OCI-LY3 (cell line): ENCODE measurements around the gene CERCAM.

Experiments used
- H2AFZ ChIP-seq: fragments of 200-600, 300-600 bp; shearing (Covaris generic); 2 replicates; pipeline ENCODE4 v1.6.0; 2014; ENCODE audit warnings: antibody characterized with exemption, low read depth, low read length
- H3K27ac ChIP-seq: fragments of 200-600, 300-600 bp; sonication (generic); 2 replicates; pipeline ENCODE4 v1.5.1; 2014; ENCODE audit warnings: mild to moderate bottlenecking, low read length, moderate library complexity, mixed read lengths
- H3K27me3 ChIP-seq: fragments of 200-600, 300-600 bp; sonication (generic); 2 replicates; pipeline ENCODE4 v1.6.1; 2014; ENCODE audit warnings: low read depth, low read length, mixed read lengths
- H3K36me3 ChIP-seq: fragments of 200-600, 300-600 bp; sonication (generic); replicated peaks from 2 replicates; pipeline ENCODE3; 2014; ENCODE audit warnings: low read depth, low read length, mixed read lengths
- H3K4me1 ChIP-seq: fragments of 300-600, 200-600 bp; sonication (generic); 2 replicates; pipeline ENCODE4 v1.6.1; 2014; ENCODE audit warnings: low read length, mixed read lengths
- H3K4me2 ChIP-seq: fragments of 200-600, 300-600 bp; sonication (generic); 2 replicates; pipeline ENCODE4 v1.6.1; 2014; ENCODE audit warnings: low read length, mixed read lengths
- H3K4me3 ChIP-seq: fragments of 300-600, 200-600 bp; sonication (generic); 2 replicates; pipeline ENCODE4 v1.5.1; 2014; ENCODE audit warnings: antibody characterized with exemption, mild to moderate bottlenecking, low read length, moderate library complexity
- H3K79me2 ChIP-seq: fragments of 300-600, 200-600 bp; shearing (Covaris generic); 2 replicates; pipeline ENCODE4 v1.6.1; 2014; ENCODE audit warnings: mild to moderate bottlenecking, low read length, mixed read lengths
- H3K9ac ChIP-seq: fragments of 300-600, 200-600 bp; shearing (Covaris generic); 2 replicates; pipeline ENCODE4 v1.6.0; 2014; ENCODE audit warnings: mild to moderate bottlenecking, low read length, moderate library complexity
- H3K9me3 ChIP-seq: fragments of 200-600, 300-600 bp; shearing (Covaris generic); 2 replicates; pipeline ENCODE4 v1.6.1; 2014; ENCODE audit warnings: low read length, mixed read lengths; ENCODE audit not compliant: insufficient read depth
- H4K20me1 ChIP-seq: fragments of 200-600, 300-600 bp; sonication (generic); 2 replicates; pipeline ENCODE4 v1.6.1; 2016; ENCODE audit warnings: low read length, mixed read lengths; ENCODE audit not compliant: insufficient read depth
- CTCF ChIP-seq: fragments of 200-600, 300-600 bp; sonication (generic); IDR thresholded peaks from 2 replicates; pipeline ENCODE4 v1.5.1; 2014; ENCODE audit warnings: antibody characterized with exemption, low read length, low read depth
- EZH2phosphoT487 ChIP-seq: fragments of 200-600 bp; shearing (Covaris generic); IDR thresholded peaks from 2 replicates; pipeline ENCODE4 v1.6.1; 2018; ENCODE audit warnings: antibody characterized with exemption, mixed run types, low read depth

CERCAM gene

GRCh38 chr9:128390813-128391711 is 29.6 kb upstream of the CERCAM start:
- Histone ChIP-seq H3K79me2 (no peaks in the 10 kb centered on the region), H3K36me3 (peaks cover 14% of the 10 kb centered on the region), H3K4me1 (no peaks in the 10 kb centered on the region), H4K20me1 (no peaks in the 10 kb centered on the region), H3K9me3 (no peaks in the 10 kb centered on the region), H3K27ac (no peak overlapping the region), H3K4me3 (no peak overlapping the region), H2AFZ (no peak overlapping the region), H3K4me2 (no peak overlapping the region), H3K27me3 (no peaks in the 10 kb centered on the region), H3K9ac (no peak overlapping the region)
- TF ChIP-seq CTCF (no peak), EZH2phosphoT487 (no peak)

GRCh38 chr9:128391956-128392301 is 28.7 kb upstream of the CERCAM start:
- peaks cover 14% of the 10 kb centered on the region for H3K36me3 ChIP-seq
- H4K20me1 ChIP-seq, result no peaks in the 10 kb centered on the region
- no peak overlapping the region for H2AFZ ChIP-seq
- no peak for TF ChIP-seq CTCF
- no peak for TF ChIP-seq EZH2phosphoT487
- no peaks in the 10 kb centered on the region for H3K4me1 ChIP-seq
- H3K9me3 ChIP-seq, result no peaks in the 10 kb centered on the region
- H3K4me2 ChIP-seq, result no peak overlapping the region
- no peak overlapping the region for H3K4me3 ChIP-seq
- no peaks in the 10 kb centered on the region for H3K79me2 ChIP-seq
- H3K27ac ChIP-seq, result no peak overlapping the region
- no peak overlapping the region for H3K9ac ChIP-seq
- no peaks in the 10 kb centered on the region for H3K27me3 ChIP-seq

GRCh38 chr9:128392302-128393144 is 28.1 kb upstream of the CERCAM start:
- Histone ChIP-seq H3K36me3 (peaks cover 14% of the 10 kb centered on the region), H3K9me3 (no peaks in the 10 kb centered on the region), H3K27me3 (no peaks in the 10 kb centered on the region), H3K79me2 (no peaks in the 10 kb centered on the region), H4K20me1 (no peaks in the 10 kb centered on the region), H3K4me2 (no peak overlapping the region), H3K9ac (no peak overlapping the region), H3K27ac (no peak overlapping the region), H3K4me1 (no peaks in the 10 kb centered on the region), H3K4me3 (no peak overlapping the region), H2AFZ (no peak overlapping the region)
- no peak for TF ChIP-seq EZH2phosphoT487
- no peak for TF ChIP-seq CTCF

GRCh38 chr9:128393145-128393775 is 27.4 kb upstream of the CERCAM start:
- Histone ChIP-seq H3K4me1 (no peaks in the 10 kb centered on the region), H3K79me2 (no peaks in the 10 kb centered on the region), H3K9me3 (no peaks in the 10 kb centered on the region), H3K36me3 (peaks cover 10% of the 10 kb centered on the region), H3K4me3 (no peak overlapping the region), H3K4me2 (no peak overlapping the region), H3K9ac (no peak overlapping the region), H4K20me1 (no peaks in the 10 kb centered on the region), H2AFZ (no peak overlapping the region), H3K27me3 (no peaks in the 10 kb centered on the region), H3K27ac (no peak overlapping the region)
- TF ChIP-seq CTCF (no peak), EZH2phosphoT487 (no peak)
